BE2C (cell line): ENCODE measurements around the gene DDA1.

Source experiments
- DNase-seq: peaks from one replicate; pipeline ENCODE4 v3.0.0-alpha.2; 2020
- H3K27me3 ChIP-seq: fragments of 250-450 bp; sonication (Bioruptor Pico); 2 replicates; pipeline ENCODE4 v1.5.1; 2020; ENCODE audit warnings: mild to moderate bottlenecking
- H3K36me3 ChIP-seq: fragments of 250-450 bp; sonication (Bioruptor Pico); 2 replicates; pipeline ENCODE4 v1.5.1; 2020; ENCODE audit warnings: mild to moderate bottlenecking
- H3K4me1 ChIP-seq: fragments of 250-450 bp; sonication (Bioruptor Pico); 2 replicates; pipeline ENCODE4 v1.5.1; 2020
- H3K4me3 ChIP-seq: 2 replicates; pipeline ENCODE4 v1.5.1; 2011; ENCODE audit warnings: low read depth, low read length
- H3K9me3 ChIP-seq: fragments of 250-450 bp; sonication (Bioruptor Pico); 2 replicates; pipeline ENCODE4 v1.5.1; 2020
- CTCF ChIP-seq: IDR thresholded peaks from 2 replicates; pipeline ENCODE4 v1.5.1; 2012; ENCODE audit warnings: mild to moderate bottlenecking, low read depth, low read length

Gene DDA1

GRCh38 chr19:17327068-17327653 is 17.8 kb downstream of the DDA1 start:
- no peak overlapping the region for H3K4me3 ChIP-seq
- H3K4me1 ChIP-seq: no peaks in the 10 kb centered on the region; the same call in 1 of the 2 replicates
- H3K9me3 ChIP-seq: no peaks in the 10 kb centered on the region
- no peak for TF ChIP-seq CTCF
- no peaks in the 10 kb centered on the region for H3K27me3 ChIP-seq
- no peaks in the 10 kb centered on the region for H3K36me3 ChIP-seq
- no peak for DNase-seq

GRCh38 chr19:17327654-17328516 is 18.5 kb downstream of the DDA1 start:
- no peak for DNase-seq
- Histone ChIP-seq H3K4me1 (no peaks in the 10 kb centered on the region; the same call in 1 of the 2 replicates), H3K4me3 (no peak overlapping the region), H3K9me3 (no peaks in the 10 kb centered on the region), H3K36me3 (no peaks in the 10 kb centered on the region), H3K27me3 (no peaks in the 10 kb centered on the region)
- no peak for TF ChIP-seq CTCF

- H3K4me1 ChIP-seq: no peaks in the 10 kb centered on the region; the same call in 1 of the 2 replicates
- no peaks in the 10 kb centered on the region for H3K27me3 ChIP-seq
- no peaks in the 10 kb centered on the region for H3K9me3 ChIP-seq
- H3K4me3 ChIP-seq: no peak overlapping the region
- no peaks in the 10 kb centered on the region for H3K36me3 ChIP-seq
- no peak for TF ChIP-seq CTCF
- no peak for DNase-seq
These were observed 19.4 kb downstream of the DDA1 start for GRCh38 chr19:17328517-17329365.

GRCh38 chr19:17329366-17330261 is 20.3 kb downstream of the DDA1 start:
- H3K27me3 ChIP-seq: no peaks in the 10 kb centered on the region
- no peak overlapping the region for H3K4me3 ChIP-seq
- no peaks in the 10 kb centered on the region for H3K9me3 ChIP-seq
- no peak for TF ChIP-seq CTCF
- no peaks in the 10 kb centered on the region for H3K36me3 ChIP-seq
- H3K4me1 ChIP-seq: no peaks in the 10 kb centered on the region; the same call in 1 of the 2 replicates
- no peak for DNase-seq

- no peaks in the 10 kb centered on the region for H3K9me3 ChIP-seq
- H3K4me3 ChIP-seq: no peak overlapping the region
- H3K4me1 ChIP-seq: no peaks in the 10 kb centered on the region; the same call in 1 of the 2 replicates
- H3K36me3 ChIP-seq: no peaks in the 10 kb centered on the region
- no peaks in the 10 kb centered on the region for H3K27me3 ChIP-seq
- TF ChIP-seq CTCF: no peak
- DNase-seq: no peak
These were observed 21.1 kb downstream of the DDA1 start for GRCh38 chr19:17330262-17331044.
